ENCODE measurements around the gene EEF2.
"Not testable (repeated sequence)": the region's sequence is repeated elsewhere in the genome, so short reads cannot be mapped to it uniquely, and the experiment has no call there.

The EEF2 gene

GRCh38 chr19:3968556-3969434 is 16.5 kb downstream of the EEF2 start:
- DNase-seq: no peak

DNA sequence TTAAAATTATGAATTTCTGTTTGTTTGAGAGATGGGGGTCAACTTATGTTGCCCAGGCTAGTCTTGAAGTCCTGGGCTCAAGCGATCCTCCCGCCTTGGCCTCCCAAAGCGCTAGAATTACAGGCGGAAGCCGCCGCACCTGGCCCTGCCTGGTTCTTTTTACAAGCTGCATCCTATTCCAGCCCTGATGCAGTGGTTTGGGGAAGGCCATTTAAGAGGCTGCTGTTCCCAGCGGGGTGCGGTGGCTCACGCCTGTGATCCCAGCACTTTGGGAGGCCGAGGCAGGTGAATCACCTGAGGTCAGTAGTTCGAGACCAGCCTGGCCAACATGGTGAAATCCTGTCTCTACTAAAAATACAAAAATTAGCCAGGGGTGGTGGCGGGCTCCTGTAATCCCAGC is 17.3 kb downstream of the EEF2 start:
- not testable (repeated sequence) for DNase-seq

- DNase-seq: no peak
Measured at GRCh38 chr19:3966051-3967017, 18.9 kb downstream of the EEF2 start.

GRCh38 chr19:3964256-3965194 is 20.7 kb downstream of the EEF2 start:
- no peak for DNase-seq

DNA sequence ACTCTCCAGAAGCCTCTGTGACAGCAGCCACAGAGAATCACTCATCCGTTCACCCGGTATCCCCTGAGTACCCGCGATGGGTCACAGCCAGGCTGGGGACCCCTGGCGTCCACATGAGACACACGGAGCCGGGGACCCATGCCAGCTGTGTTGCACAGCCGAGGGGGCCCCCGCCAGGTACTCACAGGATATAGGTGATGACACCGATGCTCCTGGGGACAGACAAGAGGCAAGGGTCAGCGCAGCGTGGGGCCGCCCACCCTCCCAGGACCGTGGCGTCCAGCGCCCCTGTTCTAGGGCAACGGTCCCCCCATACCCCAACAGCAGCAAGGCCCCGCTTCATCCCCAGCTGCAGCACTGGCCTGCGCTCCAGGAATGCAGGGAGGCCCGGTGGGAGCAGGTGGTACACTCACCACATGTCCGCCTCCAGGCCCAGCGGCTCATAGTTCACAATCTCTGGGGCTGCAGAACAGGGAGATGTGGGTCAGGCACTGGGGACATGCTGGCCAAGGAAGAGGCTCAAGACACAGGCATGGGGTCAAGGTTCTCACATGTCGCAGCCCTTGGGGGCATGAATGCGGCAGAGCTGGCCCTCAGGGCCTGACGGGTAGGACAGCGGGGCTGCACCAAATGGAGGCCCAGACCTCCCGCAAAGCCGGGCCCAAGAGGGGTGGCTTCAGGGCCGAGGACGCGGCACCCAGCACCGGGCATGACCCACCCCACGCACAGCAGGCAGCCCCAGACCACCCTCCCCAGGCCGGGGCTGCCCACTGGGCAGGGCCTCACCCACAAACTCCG is 21.6 kb downstream of the EEF2 start:
- DNase-seq: no peak

DNA sequence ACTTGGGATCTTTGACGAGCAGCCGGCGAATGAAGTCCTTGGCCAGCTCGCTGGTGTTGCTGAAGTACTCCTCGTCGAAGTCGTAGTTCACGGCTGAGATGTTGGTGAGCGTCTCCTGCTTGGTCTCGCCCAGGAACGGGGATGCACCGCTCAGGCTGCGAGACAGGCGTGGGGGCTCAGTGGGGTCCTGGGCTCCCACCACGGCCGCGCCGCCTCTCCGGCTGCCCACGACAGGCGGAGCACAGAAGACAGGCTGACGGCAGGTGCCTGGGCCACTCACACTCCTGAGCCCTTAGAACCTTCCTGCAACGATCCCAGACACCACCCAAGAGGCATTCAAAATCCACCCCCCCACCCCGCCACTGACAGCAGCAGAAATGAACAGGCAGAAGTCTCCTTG is 24.3 kb downstream of the EEF2 start:
- DNase-seq: no peak

DNA sequence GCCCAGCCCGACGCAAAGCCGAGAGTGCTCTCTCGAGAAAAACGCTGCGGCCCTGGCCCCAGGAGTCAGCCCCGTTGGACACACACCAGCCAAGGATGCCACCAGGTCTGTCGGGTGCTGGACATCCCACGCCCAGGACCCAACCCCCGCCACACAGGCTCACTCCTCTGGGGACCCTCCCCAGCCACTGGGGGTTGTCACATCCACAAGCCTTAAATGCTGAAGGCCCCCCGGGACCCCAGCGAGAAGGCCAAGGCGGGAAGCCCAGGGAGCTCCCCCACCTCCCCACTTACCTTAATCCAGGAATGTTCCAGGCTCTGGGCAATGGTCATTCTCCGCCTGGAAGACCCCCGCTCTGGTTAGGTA is 25.5 kb downstream of the EEF2 start:
- no peak for DNase-seq

DNA sequence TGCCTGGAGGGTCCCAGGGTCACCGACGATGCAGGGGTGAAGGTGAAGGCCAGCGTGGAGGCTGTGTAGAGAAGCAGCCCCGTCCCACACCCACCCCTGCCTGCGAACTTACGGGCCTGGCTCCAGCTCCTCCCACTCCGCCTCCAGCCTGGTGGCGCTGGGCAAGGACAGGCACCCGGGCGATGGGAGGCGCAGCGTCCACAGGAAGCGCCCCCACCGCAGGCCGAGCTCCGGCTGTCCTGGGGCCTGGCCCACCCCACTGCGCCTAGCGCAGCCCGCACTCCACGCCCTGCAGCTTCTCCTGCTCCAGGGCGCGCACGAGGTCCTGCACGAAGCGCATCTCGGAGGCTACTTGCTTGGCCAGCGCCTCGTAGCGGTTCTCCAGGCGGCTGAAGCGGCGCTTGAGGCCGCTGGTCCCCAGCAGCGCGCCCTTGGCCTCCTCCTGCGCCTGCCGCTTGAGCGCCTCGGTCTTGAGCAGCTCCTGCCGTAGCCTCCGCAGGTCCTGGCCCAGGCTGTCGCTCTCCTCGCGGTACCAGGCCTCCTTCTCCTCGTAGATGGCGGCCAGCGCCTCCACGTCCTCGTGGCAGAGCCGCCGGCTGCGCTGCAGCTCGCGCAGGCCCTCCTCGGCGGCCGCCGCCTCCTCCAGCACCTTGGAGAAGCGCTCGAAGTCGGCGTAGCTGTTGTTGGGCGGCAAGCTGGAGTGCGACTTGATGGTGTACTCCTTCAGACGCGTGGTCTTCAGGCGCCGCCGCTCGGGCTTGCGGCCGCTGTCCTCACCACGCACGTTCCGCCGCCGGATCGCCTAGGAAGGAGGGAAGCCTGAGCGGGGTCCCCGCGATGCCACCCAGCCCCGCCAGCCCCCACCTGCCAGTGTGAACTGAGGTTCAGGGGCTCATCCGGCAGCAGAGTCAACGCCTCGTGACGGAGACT is 26.2 kb downstream of the EEF2 start:
- DNase-seq: no peak

GRCh38 chr19:3955688-3956087 is 29.6 kb downstream of the EEF2 start:
- no peak for DNase-seq

DNA sequence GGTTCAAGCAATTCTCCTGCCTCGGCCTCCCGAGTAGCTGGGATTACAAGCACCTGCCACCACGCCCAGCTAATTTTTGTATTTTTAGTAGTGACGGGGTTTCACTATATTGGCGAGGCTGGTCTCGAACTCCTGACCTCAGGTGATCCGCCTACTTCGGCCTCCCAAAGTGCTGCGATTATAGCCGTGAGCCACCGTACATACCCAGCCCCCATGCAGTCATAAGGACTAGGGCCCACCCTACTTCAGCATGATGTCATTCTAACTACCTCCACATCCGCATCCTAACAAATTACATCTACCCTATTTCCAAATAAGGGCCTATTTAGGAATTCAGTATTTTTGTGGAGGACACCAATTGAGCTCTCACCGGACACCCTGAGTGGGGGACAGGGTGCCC is 30.0 kb downstream of the EEF2 start:
- DNase-seq: not testable (repeated sequence)

DNA sequence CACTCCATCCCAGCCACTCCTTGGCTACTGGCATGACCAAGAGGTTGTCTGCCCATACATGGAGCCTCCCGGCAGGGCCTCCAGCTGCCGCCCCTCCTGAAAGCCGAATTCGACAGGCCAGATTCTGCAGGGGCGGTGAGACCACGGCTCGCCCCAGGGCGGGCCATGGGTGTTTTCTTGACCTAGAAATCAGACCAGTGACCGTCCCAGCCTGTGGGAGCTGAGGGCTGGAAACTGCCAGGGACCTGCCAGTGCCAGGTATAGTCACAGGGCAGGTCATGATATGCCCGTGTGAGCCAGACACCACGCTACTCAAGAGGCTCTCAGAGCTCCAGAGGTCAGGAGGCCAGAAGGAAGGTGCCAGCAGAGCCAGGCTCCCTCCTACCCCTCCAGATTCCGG is 31.2 kb downstream of the EEF2 start:
- DNase-seq: no peak

DNA sequence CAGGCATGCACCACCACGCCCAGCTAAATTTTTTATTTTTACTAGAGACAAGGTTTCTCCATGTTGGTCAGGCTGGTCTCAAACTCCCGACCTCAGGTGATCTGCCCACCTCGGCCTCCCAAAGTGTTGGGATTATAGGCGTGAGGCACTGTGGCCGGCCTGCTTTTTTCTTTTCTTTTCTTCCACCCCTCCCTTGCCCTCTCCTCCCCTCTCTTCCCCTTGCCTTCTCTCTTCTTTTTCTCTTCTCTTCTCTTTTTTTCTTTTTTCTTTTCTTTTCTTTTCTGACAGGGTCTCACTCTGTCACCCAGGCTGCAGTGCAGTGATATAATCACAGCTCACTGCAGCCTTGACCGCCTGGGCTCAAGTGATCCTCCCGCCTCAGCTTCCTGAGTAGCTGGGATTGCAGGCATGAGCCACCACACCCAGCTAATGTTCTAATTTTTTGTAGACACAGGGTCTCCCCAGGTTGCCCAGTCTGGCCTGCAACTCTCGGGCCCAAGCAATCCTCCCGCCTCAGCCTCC is 32.4 kb downstream of the EEF2 start:
- not testable (repeated sequence) for DNase-seq

DNA sequence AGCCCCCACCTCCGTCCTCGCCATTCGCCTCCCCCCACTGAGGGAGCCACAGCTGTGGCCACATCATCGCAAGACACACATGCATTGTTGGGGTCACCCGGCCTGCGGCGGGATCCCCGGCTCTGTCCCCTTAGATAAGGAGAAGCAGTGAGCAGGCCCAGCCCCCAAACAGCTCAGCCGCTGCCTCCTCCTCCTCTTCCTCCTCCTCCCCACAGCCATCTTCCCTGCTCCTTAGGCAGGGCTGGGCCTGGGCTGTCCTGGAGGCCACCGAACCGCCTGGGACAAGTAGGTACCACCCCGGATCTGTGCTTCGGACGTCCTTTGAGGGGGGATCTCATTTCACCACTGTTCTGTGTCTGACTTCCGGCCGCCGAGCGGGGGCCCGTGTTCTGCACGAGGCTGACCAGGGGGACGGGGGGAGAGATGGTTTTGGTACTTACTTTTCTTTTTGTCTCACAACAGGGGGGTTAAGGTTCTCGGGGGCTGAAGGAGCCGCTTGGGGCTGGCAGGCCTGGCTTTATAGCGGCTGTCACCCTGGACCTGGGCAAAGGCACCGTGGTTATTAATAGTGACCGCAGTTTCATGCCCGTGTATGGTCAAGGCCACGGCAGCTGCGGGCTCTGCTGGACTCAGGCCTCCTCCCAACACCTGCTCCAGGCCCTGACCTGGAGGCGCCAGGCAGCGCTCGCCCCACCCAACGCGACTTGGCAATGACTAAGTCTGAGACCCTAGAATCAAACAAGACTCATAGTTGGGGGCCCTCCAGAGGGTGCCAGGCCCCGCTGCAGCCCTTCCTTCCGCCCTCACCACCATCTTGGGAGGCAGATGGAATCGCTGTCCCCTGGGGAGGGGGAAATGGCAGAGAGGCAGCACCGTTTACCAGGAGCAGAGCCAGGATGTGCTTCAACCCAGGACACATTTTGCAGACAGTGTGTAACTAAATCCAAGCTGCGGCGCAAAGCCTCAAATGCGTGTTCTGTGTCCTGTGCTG is 34.1 kb downstream of the EEF2 start:
- DNase-seq: no peak

DNA sequence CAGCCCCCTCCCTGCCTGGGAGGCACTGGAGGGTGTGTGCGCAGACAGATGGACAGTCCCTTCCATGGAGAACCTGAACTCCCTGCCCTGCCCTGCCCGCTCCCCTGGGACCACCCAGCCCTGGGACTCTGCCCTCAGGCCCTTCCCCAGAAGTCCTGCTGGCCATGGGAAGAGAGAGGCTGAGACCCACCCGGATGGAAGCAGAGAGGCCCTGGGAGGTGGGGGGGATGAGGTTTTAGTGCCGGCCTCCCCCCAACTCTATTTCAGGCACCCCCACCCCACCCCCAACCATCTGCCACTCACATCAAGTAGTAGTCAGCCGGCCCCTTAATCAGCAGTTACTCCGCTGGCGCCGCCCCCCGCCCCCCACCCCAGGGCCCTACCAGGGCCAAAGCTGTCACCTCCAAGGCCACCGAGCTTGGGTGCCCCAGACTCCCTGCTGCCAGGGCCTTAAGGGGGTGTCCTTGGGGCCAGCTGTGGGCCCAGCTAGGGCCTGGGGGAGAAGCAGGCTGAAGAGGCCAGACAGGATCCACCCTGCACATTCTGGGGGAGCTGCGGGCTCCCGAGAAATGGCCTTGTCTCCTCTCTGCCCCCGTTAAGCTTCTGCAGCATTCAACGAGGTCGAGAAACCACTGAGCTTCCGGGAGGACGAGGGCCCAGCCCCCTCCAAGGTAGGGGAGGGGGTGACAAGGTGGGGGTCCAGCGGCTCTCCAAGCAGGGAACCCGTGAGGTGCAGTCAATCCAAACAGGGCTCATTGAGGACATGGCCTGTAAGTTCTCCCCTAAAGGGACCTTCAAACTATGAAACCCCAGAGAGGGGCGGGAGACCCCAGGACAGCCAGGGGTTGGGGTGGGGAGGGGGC is 35.0 kb downstream of the EEF2 start:
- DNase-seq: no peak

GRCh38 chr19:3949294-3949693 is 36.0 kb downstream of the EEF2 start:
- DNase-seq: no peak

DNA sequence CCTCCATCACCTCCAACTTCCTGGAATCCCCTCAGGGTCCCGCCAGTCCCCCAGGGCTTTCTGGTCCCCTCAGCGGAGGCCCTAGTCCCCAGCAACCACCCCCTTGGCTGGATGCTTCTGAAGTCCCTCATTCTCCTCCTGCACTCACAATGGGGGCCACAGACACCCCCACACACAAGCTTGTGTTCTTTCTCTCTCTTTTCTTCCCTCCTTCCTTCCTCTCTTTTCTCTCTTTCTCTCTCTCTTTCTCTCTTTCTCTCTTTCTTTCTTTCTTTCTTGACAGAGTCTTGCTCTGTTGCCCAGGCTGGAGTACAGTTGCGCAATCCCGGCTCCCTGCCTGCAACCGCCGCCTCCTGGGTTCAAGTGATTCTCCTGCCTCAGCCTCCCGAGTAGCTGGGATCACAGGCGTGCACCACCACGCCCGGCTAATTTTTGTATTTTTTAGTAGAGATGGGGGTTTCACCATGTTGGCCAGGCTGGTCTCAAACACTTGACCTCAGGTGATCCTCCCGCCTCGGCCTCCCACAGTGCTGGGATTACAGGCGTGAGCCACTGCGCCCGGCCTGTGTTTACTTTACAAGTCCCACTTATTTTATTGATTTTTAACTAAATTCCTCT is 37.8 kb downstream of the EEF2 start:
- DNase-seq: not testable (repeated sequence)

- no peak for DNase-seq
Measured at GRCh38 chr19:3945838-3946237, 39.4 kb downstream of the EEF2 start.

Data from activated CD4-positive, alpha-beta T cell treated with anti-CD3 and anti-CD28 coated beads, Interleukin-10, Interleukin-2, amounts not matched to agents 100 ng/mL and 50 ng/mL, durations not matched to agents 16 hours and 8 hours (primary cell).